ENCODE data around the gene TUT1. TPM values are rescaled to one million over a fixed set of nuclear protein-coding genes. Genes with fewer than 3 reads are reported as not detected.

The TUT1 gene
- total RNA-seq, 4 donors from 2014 or later, result 3.8 to 9.6 (median 7.6) TPM

DNA sequence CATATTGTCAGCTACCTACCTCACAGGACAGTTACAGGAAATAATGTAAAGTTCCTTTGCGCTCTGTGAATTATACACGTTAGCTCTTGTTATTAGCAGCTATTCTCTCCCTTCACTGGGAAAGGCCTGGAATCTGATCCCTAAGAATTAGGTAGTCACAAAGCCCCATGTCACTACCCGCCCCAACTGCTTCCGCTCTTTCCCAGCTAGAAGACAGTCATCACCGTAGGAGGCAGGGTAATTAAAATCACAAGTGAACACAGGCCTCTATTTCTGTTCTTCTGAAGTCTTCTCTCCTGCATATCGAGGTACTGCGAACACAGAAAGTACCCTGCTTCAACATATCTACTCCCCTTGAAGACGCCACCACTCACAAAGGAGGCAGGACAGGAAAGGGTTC lies 32.1 kb downstream of the TUT1 start:
- H3K27me3 ChIP-seq, result no peaks in the 10 kb centered on the region
- peaks cover 0 to 51% of the 10 kb centered on the region in 2 donors for H3K36me3 ChIP-seq
- peaks cover 5 to 86% (median 40%) of the 10 kb centered on the region in 3 donors for H3K4me1 ChIP-seq
- no peak overlapping the region for H3K4me3 ChIP-seq
- ATAC-seq, result no peak
- 77 to 83% methylated on average over 4 to 7 of the region's 8 CpGs for WGBS, 2 donors (ENCODE audit: low coverage in 1 of 2)
- TF ChIP-seq POLR2AphosphoS5 (IDR thresholded peaks at IDR 0.05) (no peak), POLR2A (IDR thresholded peaks at IDR 0.05) (no peak), EP300 (IDR thresholded peaks at IDR 0.05) (no peak)
- TF ChIP-seq, protein P1, sequence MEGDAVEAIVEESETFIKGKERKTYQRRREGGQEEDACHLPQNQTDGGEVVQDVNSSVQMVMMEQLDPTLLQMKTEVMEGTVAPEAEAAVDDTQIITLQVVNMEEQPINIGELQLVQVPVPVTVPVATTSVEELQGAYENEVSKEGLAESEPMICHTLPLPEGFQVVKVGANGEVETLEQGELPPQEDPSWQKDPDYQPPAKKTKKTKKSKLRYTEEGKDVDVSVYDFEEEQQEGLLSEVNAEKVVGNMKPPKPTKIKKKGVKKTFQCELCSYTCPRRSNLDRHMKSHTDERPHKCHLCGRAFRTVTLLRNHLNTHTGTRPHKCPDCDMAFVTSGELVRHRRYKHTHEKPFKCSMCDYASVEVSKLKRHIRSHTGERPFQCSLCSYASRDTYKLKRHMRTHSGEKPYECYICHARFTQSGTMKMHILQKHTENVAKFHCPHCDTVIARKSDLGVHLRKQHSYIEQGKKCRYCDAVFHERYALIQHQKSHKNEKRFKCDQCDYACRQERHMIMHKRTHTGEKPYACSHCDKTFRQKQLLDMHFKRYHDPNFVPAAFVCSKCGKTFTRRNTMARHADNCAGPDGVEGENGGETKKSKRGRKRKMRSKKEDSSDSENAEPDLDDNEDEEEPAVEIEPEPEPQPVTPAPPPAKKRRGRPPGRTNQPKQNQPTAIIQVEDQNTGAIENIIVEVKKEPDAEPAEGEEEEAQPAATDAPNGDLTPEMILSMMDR (IDR thresholded peaks at IDR 0.05), result no peak
- no peaks in the 10 kb centered on the region for H3K9me3 ChIP-seq
- peak overlapping the region; percentile 70 to 95 (median 94) for H3K27ac ChIP-seq

GRCh38 chr11:62558669-62559068 lies 32.7 kb downstream of the TUT1 start:
- 78 to 88% methylated on average over 3 to 4 of the region's 9 CpGs for WGBS, 2 donors (ENCODE audit: low coverage in 1 of 2)
- H3K36me3 ChIP-seq, result peaks cover 0 to 45% of the 10 kb centered on the region in 2 donors
- no peak for ATAC-seq
- H3K4me1 ChIP-seq, result peaks cover 10 to 91% (median 45%) of the 10 kb centered on the region in 3 donors
- no peak overlapping the region for H3K4me3 ChIP-seq
- H3K27ac ChIP-seq, result peak overlapping the region in 3 of 4 donors; percentile 64 to 94 (median 93)
- H3K9me3 ChIP-seq, result no peaks in the 10 kb centered on the region
- no peak for TF ChIP-seq EP300 (IDR thresholded peaks at IDR 0.05)
- TF ChIP-seq, protein P1 (IDR thresholded peaks at IDR 0.05), result no peak
- no peak for TF ChIP-seq POLR2A (IDR thresholded peaks at IDR 0.05)
- TF ChIP-seq POLR2AphosphoS5 (IDR thresholded peaks at IDR 0.05), result no peak
- no peaks in the 10 kb centered on the region for H3K27me3 ChIP-seq

GRCh38 chr11:62556875-62557631 lies 34.3 kb downstream of the TUT1 start:
- WGBS, 2 donors (ENCODE audit: low coverage in 1 of 2), result 20 to 39% methylated on average over 1 to 2 of the region's 3 CpGs
- no peaks in the 10 kb centered on the region for H3K9me3 ChIP-seq
- no peak for ATAC-seq
- H3K4me3 ChIP-seq, result peak overlapping the region in 1 of 2 donors; percentile 1
- H3K4me1 ChIP-seq, result peaks cover 12 to 97% (median 56%) of the 10 kb centered on the region in 3 donors
- no peak for TF ChIP-seq POLR2A (IDR thresholded peaks at IDR 0.05)
- no peak for TF ChIP-seq EP300 (IDR thresholded peaks at IDR 0.05)
- TF ChIP-seq POLR2AphosphoS5 (IDR thresholded peaks at IDR 0.05), result no peak
- TF ChIP-seq, protein P1 (IDR thresholded peaks at IDR 0.05), result no peak
- no peaks in the 10 kb centered on the region for H3K27me3 ChIP-seq
- peak overlapping the region; percentile 26 to 96 (median 94) for H3K27ac ChIP-seq
- peaks cover 0 to 29% of the 10 kb centered on the region in 2 donors for H3K36me3 ChIP-seq

GRCh38 chr11:62556108-62556874 lies 35.0 kb downstream of the TUT1 start:
- H3K36me3 ChIP-seq, result peaks cover 0 to 24% of the 10 kb centered on the region in 2 donors
- peak; percentile 76 for ATAC-seq
- H3K27me3 ChIP-seq, result no peaks in the 10 kb centered on the region
- H3K4me3 ChIP-seq, result peak overlapping the region in 1 of 2 donors; percentile 1
- H3K4me1 ChIP-seq, result peaks cover 15 to 97% (median 63%) of the 10 kb centered on the region in 3 donors
- TF ChIP-seq POLR2AphosphoS5 (IDR thresholded peaks at IDR 0.05), result peak; percentile 67
- TF ChIP-seq, protein P1 (IDR thresholded peaks at IDR 0.05), result no peak
- no peaks in the 10 kb centered on the region for H3K9me3 ChIP-seq
- peak overlapping the region; percentile 93 to 98 (median 95) for H3K27ac ChIP-seq
- WGBS, 2 donors (ENCODE audit: low coverage in 1 of 2), result 8% methylated on average over 2 of the region's 14 CpGs
